RPMI7951 (cell line): ENCODE data around the gene NLRC3. TPM values are rescaled to one million over a fixed set of nuclear protein-coding genes. Genes with fewer than 3 reads are reported as not detected.

ENCODE experiments used
- DNase-seq: peaks from one replicate; pipeline ENCODE4 v3.0.0-alpha.2; 2012; ENCODE audit warnings: low read depth
- total RNA-seq: library from RNA; depleted of rRNA; stranded (reverse); fragments of >200 nt; shearing (Covaris generic); gene quantifications from 2 replicates; pipeline ENCODE4 v1.2.3, GENCODE V29; 2014

Gene NLRC3
- total RNA-seq, 1 experiment from 2014 or later, result 0.12 TPM

DNA sequence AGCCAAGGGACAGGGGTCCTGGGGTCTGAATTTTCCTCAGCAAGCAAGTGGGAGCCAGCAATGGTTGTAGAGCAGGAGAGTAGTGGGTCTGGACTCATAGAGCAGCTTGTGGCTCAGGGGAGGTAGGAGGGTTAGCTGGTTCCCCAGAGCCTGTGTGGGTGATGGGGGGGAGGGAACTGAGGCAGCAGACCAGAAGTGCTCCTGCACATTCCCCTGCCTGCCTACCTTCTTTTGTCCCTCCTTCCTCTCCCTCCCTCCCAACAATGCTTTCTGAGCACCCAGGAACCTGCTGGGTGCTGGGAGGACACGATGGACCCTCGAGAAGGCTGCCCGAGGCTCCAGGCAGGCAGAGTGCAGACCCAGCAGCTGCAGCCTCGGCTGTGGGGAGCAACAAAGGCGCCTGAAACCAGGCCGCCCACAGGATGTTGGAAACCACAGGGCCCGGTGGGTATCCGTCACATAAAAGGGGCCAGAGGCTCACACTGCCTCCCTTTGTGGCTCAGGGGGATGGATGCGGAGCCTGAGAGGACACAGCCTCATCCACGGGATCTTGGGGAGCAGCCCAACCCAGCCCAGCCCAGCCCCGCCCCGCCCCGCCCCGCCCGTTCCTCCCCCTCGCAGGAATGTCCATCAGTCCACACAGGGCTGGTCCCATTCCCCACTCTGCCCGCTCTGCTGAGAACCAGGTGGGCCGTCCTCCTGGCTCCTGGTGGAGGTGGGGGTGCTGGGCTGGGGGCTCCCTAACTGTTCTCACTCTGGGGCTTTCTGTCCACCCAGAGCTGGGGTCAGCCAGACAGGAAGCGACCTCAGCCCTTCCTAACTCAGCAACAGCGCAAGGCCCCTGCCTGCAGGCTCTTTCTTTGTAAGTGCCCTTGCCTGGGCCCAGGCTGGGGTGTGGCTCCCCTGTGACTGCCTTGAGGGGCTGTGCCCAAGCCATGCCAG lies 1.7 kb upstream of the NLRC3 start:
- peak; percentile 54 for DNase-seq

DNA sequence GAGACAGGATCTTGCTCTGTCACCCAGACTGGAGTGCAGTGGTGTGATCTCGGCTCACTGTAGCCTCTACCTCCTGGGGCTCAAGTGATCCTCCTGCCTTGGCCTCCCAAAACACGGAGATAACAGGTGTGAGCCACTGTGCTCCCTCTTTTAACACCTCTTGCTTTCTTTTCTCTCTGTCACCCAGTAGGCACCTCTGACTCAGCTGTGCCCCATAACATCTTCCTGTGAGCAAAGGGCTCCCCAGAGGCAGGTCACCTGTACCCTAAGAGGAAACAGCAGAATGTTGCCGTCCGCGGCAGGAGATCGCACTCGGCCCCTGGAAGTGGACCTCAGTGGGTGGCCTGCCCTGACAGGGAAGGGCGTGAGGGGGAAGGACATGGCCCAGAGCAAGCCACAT lies 918 bp upstream of the NLRC3 start:
- no peak for DNase-seq

DNA sequence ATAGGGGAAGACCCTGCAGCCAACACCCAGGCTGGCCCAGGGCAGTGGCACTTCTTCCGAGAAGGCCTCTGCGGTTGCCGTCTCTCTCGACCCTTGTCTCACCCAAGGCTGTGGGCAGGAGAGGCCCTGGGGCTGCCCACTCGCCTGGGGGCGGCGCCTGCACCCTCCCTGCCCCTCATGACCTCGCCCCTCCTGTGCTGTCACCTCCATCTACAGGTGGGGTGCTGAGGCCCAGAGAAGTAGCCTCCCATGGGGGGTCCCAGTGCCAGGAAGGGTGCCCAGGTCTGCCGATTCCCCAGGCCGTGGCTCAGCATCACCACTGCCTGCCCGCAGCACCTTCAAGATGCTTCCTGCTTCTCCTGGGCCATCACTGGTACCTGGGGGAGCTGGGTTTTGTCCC lies 992 bp downstream of the NLRC3 start:
- DNase-seq, result no peak

DNA sequence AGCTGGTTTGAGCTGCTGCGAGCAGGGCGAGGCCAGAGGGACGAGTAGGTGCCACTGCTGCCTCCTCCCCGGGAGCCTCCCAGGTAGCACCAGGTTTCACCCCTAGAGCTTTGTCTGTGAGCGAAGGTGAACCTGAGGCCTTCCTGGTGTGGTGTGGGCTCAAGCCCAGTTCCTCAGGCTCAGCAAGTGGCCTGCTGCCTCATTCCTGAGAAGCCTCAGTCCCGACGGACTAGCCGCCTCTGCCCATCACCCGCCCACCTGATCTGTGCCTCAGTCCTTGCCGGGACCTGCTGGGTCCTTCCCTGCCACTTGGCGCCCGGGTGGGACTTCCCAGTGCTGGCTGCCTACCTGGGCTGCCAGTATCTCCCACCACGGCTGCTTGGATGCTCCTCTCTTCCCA lies 1.7 kb downstream of the NLRC3 start:
- no peak for DNase-seq

DNA sequence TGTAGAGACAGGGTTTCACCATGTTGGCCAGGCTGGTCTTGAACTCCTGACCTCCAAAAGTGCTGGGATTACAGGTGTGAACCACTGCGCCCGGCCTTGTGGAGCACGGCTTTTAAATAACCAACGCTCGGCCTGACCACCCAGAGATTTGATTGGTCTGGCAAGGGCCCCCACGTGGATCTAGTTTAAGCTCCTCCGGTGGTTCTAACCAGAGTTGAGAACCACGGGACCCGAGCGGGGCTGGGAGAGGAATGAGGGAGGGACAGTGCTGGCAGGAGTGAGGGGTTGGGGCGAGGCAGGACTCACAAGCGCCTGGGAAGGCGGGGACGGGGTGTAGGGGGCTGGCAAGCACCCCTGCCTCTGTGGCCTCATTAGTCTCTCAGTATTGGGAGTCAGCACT lies 3.0 kb downstream of the NLRC3 start:
- no peak for DNase-seq

DNA sequence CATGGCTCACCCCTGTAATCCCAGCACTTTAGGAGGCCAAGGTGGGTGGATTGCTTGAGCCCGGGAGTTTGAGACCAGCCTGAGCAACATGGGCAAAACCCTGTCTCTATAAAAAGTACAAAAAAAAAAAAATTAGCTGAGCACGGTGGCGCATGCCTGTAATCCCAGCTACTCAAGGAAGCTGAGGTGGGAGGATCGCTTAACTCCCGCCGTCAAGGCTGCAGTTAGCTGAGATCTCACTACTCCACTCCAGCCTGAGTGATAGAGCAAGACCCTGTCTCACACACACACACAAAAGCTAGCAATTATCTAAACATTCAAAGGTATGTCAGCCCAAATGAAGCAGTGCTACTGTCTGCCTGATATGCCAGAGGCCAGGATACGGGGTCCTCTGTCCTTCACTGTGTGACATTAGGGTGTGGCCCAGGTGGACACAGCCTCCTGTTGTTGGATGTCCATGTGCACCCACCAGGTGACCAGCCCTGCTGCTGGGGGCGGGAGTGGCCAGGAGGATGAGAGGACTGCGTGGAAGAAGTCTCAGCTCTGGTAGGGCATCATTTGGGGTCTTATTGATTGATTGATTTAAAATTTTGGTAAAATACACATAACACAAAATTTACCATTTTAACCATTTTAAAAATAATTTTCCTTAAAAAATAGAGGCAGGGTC lies 3.9 kb downstream of the NLRC3 start:
- DNase-seq, result no peak

DNA sequence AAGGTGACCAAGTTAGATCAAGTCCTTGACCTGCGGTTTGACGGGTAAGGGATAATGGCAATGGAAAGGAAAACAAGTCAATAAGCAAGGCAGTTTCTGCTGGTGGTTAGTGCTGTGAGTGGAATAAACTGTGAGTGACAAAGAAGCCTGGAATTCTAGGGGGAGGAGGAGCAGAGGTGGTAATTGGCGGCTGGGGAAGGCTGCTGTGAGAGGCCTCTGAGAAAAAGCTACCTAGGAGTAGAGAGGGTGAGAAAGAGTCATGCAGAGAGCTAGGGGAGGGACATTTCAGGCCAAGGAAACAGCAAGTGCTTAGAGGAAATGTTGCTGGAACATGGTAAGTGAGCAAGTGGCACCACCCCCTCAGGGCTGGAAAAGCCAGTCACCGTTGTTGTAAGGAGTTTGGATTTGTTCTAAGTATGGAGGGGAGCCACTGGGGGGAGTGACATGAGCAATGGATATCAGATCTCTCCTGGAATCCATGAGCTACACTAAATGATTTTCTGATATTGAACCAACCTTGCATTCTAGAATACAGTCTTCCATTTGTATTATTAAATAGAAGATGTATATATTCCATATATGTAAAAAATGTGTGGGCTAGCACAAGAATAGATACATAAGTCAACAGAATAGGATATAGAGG lies 6.7 kb downstream of the NLRC3 start:
- no peak for DNase-seq

DNA sequence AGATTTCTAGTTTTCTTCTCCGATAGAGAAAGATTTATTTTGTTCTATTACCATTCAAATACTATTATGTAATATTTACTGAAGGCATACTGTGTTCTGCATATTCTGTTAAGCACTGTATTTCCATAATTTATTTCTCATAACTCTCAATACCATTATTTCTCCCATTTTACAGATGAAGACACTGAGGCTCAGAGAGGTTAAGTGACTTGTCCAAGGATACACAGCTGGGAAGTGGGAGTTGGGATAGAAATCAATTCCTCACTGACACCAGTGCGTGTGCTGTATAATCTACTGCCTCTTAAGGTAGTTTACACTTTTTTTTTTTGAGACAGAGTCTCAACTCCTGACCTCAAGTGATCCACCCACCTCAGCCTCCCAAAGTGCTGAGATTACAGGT lies 7.4 kb downstream of the NLRC3 start:
- DNase-seq, result no peak

DNA sequence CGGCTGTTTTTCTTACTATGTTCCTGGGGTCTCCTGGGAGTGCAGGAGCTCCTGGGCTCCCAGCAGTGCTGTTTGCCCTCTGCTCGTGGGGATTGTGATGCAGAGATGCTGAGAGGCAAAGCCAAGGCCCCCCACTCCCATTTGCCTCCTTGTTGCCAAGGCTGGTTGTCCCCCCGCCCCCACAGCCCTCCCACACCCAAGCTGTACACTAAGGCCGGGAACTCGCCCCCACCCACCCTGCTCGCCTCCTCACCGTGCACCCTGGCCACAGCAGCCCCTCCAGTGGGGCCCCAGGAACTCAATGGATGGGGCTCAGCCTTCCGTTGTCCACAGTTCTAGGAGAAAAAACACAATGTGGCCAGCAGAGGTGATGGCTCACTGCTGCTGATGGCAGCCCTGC lies 10.2 kb downstream of the NLRC3 start:
- DNase-seq, result no peak

DNA sequence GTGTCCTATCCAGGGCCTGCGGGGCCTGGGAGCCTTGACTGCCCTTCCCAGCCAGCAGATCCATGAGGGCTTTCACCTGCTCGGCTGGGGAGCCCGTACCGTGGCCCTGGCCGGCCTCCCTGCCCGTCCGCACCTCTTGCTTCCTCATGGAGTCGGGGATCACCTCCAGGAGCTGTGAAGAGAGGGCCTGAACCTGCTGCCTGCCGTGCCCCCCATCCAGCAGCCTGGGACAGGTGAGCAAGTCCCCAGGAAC lies 12.4 kb downstream of the NLRC3 start:
- no peak for DNase-seq

DNA sequence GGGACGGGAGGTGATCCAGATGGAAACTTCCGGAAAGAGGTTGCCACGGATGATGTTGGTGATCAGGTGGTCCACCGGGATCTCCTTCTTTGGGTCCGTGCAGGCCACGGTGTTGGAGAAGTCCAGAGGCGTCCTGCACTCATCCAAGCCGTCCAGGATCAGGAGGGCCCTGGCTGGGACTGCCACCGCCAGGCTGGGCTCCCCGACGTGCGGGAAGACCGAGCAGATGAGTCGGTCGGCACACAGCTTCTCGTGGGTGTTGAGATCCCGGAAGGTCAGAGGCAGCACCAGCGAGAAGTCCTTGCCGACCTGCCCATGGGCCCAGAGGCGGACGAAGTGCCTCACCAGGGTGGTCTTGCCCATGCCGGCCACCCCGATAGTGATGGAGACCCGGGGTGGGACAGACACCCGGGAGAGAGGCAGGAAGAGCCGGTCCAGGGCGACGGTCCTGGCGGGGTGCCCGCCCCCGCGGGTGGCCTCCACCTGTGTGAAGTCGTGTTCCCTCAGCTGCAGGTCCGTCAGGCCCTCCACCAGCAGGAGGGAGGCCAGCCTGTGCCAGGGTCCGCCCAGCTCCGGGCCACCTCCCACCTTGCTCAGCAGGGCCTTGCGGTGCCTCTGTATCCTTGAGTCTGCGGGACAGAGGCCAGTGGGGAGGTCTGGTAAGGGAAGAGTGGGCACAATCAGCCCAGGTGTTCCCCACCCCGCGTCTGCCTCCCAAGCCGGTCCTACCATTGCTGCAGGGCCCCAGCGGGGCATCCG lies 12.9 kb downstream of the NLRC3 start:
- no peak for DNase-seq

DNA sequence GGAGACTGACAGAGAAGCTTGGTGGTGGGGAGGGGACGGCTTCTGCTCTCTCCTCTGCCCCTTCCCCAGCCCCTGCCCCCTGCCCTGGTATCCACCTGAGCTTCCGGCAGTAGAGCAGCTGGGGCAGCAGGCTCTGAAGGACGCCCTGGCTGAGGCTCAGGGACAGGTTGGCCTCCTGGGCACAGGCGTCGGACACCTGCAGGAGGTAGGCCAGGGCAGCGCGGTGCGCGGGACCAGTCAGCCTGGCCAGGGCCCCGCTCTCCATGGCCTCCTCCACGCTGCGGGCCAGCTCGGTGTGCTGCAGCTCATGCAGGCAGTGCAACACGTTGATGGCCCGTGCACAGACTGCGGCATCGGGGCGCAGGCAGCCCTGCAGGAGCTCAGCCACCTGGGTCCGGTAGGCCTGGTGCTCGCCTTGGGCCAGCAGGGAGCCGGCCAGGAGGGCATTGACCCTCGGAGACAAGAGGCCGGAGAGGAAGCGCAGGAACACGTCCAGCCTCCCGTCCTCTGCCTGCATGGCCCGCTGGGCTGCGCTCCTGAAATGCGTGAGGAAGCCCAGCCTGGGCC lies 14.2 kb downstream of the NLRC3 start:
- DNase-seq, result no peak

DNA sequence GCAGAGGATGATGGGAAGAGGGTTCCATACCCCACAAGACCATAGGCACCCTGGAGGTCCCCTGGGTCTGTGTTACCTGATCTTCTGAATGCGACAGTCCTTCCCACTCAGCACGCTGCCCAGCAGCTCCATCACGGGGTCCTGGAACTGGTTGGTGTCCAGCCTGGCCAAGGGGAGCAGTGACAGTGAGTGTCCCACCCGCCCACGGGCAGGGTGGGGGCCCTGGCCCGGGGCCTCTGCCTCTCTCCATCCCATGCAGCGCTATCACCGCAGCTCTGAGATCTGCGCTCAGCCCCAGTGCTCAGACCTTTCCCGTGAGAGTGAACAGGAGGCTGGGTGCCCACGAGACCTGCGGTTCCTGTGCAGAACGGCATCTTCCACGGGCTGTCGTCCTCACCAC lies 15.6 kb downstream of the NLRC3 start:
- no peak for DNase-seq

DNA sequence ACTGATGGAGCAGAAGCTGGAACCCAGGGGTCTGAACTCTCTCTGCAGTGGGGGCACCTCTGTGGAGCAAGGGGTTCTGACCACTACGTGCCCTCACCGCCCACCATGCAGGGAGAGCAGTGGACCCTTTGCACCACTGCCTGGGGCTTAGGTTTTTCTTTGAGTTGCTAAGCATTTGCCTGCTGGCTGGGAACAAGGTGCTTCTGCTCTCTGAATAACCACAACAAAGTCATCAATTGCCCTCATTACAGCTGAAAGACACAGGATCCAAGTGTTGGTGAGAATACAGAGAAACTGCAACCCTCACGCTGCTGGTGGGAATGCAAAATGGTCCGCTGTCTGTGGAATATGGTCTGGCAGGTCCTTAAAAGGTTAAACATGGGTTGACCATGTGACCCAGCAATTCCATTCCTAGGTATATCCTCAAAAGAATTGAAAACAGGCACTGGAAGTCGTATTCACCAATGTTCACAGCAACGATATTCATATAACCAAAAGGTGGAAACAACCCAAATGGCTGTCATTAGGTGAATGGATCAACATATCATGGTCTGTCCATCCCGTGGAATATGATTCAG lies 22.8 kb downstream of the NLRC3 start:
- DNase-seq, result no peak

DNA sequence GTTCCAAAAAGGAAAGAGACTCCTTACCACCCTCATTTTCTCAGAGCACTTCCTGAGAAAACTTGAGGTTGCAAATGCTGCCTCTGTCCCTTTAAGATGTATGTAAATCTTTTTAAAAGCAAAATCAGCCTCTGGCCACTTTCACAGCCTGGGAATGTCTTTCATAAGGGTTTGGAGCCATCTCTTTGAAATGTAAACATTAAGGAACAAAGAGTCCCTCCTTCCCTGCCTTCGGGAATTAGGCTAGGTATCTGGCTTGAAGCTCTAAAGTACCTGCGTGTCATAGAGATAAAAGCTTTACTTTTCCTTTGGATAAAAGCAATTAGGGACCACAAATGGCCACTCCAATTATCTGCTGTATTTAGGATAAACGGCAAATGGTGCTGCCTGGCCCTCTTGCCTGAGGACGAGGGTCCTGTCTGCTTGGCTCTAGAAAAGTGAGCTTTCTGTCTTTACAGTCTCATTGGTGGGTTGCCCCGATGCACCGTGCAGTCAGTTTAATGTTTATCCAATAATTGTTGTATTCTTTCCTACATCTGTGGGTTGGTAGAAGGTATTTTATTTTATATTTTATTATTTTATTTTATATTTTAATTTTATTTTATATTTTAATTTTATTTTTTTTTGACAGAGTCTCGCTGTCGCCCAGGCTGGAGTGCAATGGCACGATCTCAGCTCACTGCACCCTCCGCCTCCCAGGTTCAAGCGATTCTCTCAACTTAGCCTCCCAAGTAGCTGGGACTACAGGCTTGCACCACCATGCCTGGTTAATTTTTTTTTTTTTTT lies 23.9 kb downstream of the NLRC3 start:
- no peak for DNase-seq

DNA sequence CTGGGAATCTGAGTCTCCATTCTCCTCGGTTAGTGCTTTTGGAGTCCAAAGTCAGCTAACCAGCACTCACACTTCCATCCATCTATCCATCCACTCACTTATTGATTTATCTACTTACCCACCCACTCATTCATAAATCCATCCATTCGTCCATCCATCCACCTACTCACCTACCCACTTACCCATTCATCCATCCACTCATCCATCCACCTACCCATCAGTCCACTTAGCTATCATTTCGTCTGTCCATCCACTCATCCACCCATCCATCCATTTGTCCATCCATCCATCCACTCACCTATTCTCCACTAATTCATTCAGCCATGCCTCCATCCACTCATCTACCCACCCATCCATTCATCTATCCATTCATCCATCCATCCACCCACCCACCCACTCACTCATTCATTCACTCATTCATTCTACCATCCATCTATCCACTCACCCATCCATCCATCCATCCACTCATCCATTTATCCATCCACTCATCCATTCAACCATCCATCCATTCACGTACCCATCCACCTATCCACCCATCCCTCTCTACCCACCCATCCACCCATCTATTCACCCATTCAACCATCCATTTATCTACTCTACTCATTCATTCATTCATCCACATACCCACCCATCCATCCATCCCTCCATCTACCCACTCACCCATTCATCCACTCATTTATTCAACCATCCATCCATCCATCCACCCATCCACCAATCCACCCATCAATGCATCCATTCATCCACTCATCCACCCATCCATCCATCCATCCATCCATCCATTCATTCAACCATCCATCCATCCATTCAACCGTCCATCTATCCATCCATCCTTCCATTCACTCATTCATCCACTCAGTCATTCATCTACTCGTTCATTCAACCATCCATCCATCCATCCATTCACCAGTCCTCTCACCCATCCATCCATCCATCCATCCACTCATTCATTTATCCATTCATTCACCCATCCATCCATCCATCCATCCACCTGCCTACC lies 26.1 kb downstream of the NLRC3 start:
- DNase-seq, result no peak

DNA sequence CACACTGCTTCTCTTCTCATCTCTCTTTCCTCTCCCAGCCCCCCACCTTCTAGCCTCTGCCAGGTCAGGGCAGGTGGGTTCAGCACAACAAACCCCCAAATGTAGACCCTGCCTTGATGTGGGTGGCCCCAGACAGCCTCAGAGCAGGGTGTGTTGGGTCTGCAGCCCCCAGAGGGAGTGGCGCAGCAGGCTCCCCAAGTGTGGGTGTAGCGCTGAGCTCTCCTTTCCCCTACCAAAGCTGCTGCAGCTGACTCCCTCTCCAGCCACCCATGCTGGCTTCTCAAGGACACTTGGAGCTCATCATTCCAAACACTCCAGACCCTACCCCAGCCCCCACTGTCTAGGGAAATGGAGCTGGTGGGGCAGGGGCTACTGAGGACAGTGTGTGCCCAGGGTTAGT lies 27.3 kb downstream of the NLRC3 start:
- no peak for DNase-seq

DNA sequence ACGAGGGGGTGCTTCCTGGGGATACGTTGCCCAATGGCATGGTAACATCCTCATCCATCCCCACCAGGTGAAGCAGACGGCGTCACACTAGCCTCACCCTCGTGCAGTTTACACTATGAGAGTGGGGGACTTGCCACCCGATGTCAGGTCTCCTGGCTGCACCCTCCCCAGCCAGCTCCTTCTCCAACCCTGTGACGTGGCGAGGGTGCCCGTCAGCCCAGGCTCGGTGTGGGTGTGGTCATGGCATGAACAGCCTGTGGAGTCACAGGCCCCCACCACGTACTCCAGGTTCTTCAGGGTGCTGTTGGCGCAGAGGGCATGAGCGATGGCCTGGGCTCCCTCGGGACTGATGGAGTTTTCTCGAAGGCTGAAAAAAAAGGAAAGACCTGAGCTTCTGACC lies 28.3 kb downstream of the NLRC3 start:
- no peak for DNase-seq

DNA sequence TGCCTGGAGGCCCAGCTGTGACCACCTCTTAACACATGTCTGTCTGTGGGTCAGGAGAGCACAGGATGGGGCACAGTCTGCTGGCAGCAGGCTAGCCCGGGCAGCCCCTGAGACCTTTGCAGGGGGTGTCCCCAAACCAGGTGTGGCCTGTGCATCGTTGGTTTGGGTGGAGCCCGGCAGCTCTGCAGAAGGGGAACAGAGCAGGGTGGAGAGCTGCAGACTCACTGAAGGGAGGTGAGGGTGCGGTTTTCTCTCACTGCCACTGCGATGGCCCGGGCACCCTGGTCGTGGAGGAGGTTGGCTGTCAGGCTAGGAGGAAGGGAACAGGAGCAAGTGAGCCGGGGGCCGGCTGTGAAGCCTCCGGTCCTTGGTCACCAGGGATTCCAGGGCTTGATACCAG lies 28.8 kb downstream of the NLRC3 start:
- no peak for DNase-seq
